WTC11 (cell line): ENCODE data around the gene SDC1. TPM values are rescaled to one million over a fixed set of nuclear protein-coding genes. Genes with fewer than 3 reads are reported as not detected.

Source experiments
- ATAC-seq: fragments of 200-7000 bp; cut with Tn5 transposase; 2 replicates; pipeline ENCODE4 v1.10.0; 2021; ENCODE audit warnings: mild to moderate bottlenecking, moderate library complexity
- CTCF ChIA-PET: fragments of 300-600 bp; sonication (Branson Sonifier 250); formaldehyde crosslinking; loops from one replicate; lab custom pipeline; 2021; ENCODE audit warnings: antibody characterized with exemption; lab: Charles Lee
- POLR2A ChIA-PET: fragments of 350-600 bp; sonication (Branson Sonifier 250); formaldehyde crosslinking; loops from one replicate; lab custom pipeline; 2021; ENCODE audit warnings: antibody characterized with exemption; lab: Charles Lee
- DNase-seq: peaks from one replicate; pipeline ENCODE4 v3.0.0; 2021; ENCODE audit warnings: low spot score
- H3K27ac Mint-ChIP-seq: 2 replicates; pipeline ENCODE4 v1.8.0; 2021; ENCODE audit warnings: mixed read lengths
- H3K27me3 Mint-ChIP-seq: 2 replicates; pipeline ENCODE4 v1.8.0; 2021; ENCODE audit warnings: low read depth, mild to moderate bottlenecking, moderate library complexity, mixed read lengths
- H3K36me3 Mint-ChIP-seq: 2 replicates; pipeline ENCODE4 v1.8.0; 2021; ENCODE audit warnings: mixed read lengths
- H3K4me1 Mint-ChIP-seq: 2 replicates; pipeline ENCODE4 v1.8.0; 2022; ENCODE audit warnings: mixed read lengths
- H3K4me3 Mint-ChIP-seq: 2 replicates; pipeline ENCODE4 v1.8.0; 2021; ENCODE audit warnings: mild to moderate bottlenecking, moderate library complexity, mixed read lengths
- H3K9me3 Mint-ChIP-seq: 2 replicates; pipeline ENCODE4 v1.8.0; 2021; ENCODE audit warnings: mixed read lengths
- CREM ChIP-seq: sonication (generic); formaldehyde crosslinking; IDR thresholded peaks from 2 replicates; pipeline ENCODE4 v1.8.1; 2022; ENCODE audit warnings: mild to moderate bottlenecking, missing genetic modification reagents, moderate library complexity
- HMGA2 ChIP-seq: fragments of 250-450 bp; sonication (Bioruptor Pico); IDR thresholded peaks from 2 replicates; pipeline ENCODE4 v1.4.0; 2021; ENCODE audit warnings: mild to moderate bottlenecking, moderate library complexity
- JAZF1 ChIP-seq: fragments of 250-450 bp; sonication (Bioruptor Pico); IDR thresholded peaks from 2 replicates; pipeline ENCODE4 v1.9.0; 2021; ENCODE audit warnings: moderate library complexity, mild to moderate bottlenecking, inconsistent platforms
- JUN ChIP-seq: sonication (generic); formaldehyde crosslinking; IDR thresholded peaks from 2 replicates; pipeline ENCODE4 v1.8.0; 2023; ENCODE audit warnings: mild to moderate bottlenecking, missing genetic modification reagents
- NR1H2 ChIP-seq: sonication (generic); formaldehyde crosslinking; IDR thresholded peaks from 2 replicates; pipeline ENCODE4 v1.9.0; 2021; ENCODE audit warnings: mild to moderate bottlenecking, moderate library complexity, missing genetic modification reagents
- NR2C2 ChIP-seq: sonication (generic); formaldehyde crosslinking; IDR thresholded peaks from 2 replicates; pipeline ENCODE4 v1.8.0; 2022; ENCODE audit warnings: mild to moderate bottlenecking, missing genetic modification reagents
- NR3C1 ChIP-seq: sonication (generic); formaldehyde crosslinking; conservative IDR thresholded peaks from 2 replicates; pipeline ENCODE4 v1.8.1; 2023; ENCODE audit warnings: low read depth, mild to moderate bottlenecking, missing genetic modification reagents
- OVOL2 ChIP-seq: fragments of 250-450 bp; sonication (Bioruptor Pico); IDR thresholded peaks from 2 replicates; pipeline ENCODE4 v1.9.0; 2021; ENCODE audit warnings: mild to moderate bottlenecking, borderline replicate concordance
- RORB ChIP-seq: fragments of 250-450 bp; sonication (Bioruptor Pico); IDR thresholded peaks from 2 replicates; pipeline ENCODE4 v1.9.0; 2021; ENCODE audit warnings: mild to moderate bottlenecking
- ZNF138 ChIP-seq: sonication (generic); formaldehyde crosslinking; conservative IDR thresholded peaks from 2 replicates; pipeline ENCODE4 v1.8.1; 2022; ENCODE audit warnings: mild to moderate bottlenecking, moderate library complexity, missing genetic modification reagents
- total RNA-seq: library from RNA; stranded (reverse); gene quantifications from 3 replicates; pipeline ENCODE4 v1.2.3, GENCODE V29; 2021
- TF ChIP-seq, protein P1 (sequence below): sonication (generic); formaldehyde crosslinking; IDR thresholded peaks from 2 replicates; pipeline ENCODE4 v1.8.1; 2023; ENCODE audit warnings: mild to moderate bottlenecking, missing genetic modification reagents, borderline replicate concordance
- TF ChIP-seq, protein P2 (sequence below): sonication (generic); formaldehyde crosslinking; IDR thresholded peaks from 2 replicates; pipeline ENCODE4 v1.8.0; 2023; ENCODE audit warnings: missing genetic modification reagents, mild to moderate bottlenecking, borderline replicate concordance
- TF ChIP-seq, protein P3 (sequence below): sonication (generic); formaldehyde crosslinking; IDR thresholded peaks from 2 replicates; pipeline ENCODE4 v1.8.0; 2022; ENCODE audit warnings: missing genetic modification reagents
- TF ChIP-seq, protein P4 (sequence below): fragments of 250-450 bp; sonication (Bioruptor Pico); IDR thresholded peaks from 2 replicates; pipeline ENCODE4 v2.1.2; 2022; ENCODE audit warnings: mild to moderate bottlenecking, moderate library complexity
- TF ChIP-seq, protein P5 (sequence below): fragments of 250-450 bp; sonication (Bioruptor Pico); IDR thresholded peaks from 2 replicates; pipeline ENCODE4 v1.9.0; 2021; ENCODE audit warnings: moderate library complexity, mild to moderate bottlenecking, inconsistent platforms, borderline replicate concordance

Gene SDC1
- total RNA-seq, 1 experiment from 2014 or later, result 52.6 TPM

DNA sequence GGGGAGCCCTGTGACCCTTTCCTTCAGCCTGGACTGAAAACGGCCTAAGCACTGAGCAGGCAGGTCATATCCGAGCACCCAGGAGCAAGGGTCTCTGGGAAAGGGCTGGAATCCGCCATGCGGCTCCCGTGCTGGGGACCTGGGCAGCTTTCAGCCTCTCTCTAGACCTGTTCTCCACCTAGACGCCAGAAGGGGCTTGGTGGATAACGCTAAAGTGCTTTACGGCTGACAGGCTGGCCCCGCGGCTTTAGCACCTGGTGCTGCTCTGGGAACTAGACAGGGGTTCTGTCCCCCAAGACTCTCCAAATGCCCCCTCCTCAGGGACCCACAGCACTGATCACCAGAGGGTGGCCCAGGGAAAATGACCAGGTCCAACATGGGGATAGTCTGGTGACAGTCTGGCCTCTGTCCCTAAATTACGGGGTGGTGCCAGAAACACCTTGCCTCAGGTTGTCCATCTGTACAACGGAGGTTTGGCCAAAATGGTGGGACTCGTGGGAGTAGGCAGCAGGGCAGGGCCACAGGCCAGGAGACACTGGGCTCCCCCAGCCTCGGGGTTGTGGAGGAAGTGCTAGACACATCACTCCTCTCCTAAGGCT is 13.0 kb downstream of the SDC1 start (continued):
- TF ChIP-seq, protein P1, sequence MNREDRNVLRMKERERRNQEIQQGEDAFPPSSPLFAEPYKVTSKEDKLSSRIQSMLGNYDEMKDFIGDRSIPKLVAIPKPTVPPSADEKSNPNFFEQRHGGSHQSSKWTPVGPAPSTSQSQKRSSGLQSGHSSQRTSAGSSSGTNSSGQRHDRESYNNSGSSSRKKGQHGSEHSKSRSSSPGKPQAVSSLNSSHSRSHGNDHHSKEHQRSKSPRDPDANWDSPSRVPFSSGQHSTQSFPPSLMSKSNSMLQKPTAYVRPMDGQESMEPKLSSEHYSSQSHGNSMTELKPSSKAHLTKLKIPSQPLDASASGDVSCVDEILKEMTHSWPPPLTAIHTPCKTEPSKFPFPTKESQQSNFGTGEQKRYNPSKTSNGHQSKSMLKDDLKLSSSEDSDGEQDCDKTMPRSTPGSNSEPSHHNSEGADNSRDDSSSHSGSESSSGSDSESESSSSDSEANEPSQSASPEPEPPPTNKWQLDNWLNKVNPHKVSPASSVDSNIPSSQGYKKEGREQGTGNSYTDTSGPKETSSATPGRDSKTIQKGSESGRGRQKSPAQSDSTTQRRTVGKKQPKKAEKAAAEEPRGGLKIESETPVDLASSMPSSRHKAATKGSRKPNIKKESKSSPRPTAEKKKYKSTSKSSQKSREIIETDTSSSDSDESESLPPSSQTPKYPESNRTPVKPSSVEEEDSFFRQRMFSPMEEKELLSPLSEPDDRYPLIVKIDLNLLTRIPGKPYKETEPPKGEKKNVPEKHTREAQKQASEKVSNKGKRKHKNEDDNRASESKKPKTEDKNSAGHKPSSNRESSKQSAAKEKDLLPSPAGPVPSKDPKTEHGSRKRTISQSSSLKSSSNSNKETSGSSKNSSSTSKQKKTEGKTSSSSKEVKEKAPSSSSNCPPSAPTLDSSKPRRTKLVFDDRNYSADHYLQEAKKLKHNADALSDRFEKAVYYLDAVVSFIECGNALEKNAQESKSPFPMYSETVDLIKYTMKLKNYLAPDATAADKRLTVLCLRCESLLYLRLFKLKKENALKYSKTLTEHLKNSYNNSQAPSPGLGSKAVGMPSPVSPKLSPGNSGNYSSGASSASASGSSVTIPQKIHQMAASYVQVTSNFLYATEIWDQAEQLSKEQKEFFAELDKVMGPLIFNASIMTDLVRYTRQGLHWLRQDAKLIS (CRISPR knock-in tag), result no peak
- TF ChIP-seq ZNF138 (CRISPR knock-in tag), result no peak
- TF ChIP-seq, protein P2, sequence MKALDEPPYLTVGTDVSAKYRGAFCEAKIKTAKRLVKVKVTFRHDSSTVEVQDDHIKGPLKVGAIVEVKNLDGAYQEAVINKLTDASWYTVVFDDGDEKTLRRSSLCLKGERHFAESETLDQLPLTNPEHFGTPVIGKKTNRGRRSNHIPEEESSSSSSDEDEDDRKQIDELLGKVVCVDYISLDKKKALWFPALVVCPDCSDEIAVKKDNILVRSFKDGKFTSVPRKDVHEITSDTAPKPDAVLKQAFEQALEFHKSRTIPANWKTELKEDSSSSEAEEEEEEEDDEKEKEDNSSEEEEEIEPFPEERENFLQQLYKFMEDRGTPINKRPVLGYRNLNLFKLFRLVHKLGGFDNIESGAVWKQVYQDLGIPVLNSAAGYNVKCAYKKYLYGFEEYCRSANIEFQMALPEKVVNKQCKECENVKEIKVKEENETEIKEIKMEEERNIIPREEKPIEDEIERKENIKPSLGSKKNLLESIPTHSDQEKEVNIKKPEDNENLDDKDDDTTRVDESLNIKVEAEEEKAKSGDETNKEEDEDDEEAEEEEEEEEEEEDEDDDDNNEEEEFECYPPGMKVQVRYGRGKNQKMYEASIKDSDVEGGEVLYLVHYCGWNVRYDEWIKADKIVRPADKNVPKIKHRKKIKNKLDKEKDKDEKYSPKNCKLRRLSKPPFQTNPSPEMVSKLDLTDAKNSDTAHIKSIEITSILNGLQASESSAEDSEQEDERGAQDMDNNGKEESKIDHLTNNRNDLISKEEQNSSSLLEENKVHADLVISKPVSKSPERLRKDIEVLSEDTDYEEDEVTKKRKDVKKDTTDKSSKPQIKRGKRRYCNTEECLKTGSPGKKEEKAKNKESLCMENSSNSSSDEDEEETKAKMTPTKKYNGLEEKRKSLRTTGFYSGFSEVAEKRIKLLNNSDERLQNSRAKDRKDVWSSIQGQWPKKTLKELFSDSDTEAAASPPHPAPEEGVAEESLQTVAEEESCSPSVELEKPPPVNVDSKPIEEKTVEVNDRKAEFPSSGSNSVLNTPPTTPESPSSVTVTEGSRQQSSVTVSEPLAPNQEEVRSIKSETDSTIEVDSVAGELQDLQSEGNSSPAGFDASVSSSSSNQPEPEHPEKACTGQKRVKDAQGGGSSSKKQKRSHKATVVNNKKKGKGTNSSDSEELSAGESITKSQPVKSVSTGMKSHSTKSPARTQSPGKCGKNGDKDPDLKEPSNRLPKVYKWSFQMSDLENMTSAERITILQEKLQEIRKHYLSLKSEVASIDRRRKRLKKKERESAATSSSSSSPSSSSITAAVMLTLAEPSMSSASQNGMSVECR (CRISPR knock-in tag), result no peak
- TF ChIP-seq, protein P3, sequence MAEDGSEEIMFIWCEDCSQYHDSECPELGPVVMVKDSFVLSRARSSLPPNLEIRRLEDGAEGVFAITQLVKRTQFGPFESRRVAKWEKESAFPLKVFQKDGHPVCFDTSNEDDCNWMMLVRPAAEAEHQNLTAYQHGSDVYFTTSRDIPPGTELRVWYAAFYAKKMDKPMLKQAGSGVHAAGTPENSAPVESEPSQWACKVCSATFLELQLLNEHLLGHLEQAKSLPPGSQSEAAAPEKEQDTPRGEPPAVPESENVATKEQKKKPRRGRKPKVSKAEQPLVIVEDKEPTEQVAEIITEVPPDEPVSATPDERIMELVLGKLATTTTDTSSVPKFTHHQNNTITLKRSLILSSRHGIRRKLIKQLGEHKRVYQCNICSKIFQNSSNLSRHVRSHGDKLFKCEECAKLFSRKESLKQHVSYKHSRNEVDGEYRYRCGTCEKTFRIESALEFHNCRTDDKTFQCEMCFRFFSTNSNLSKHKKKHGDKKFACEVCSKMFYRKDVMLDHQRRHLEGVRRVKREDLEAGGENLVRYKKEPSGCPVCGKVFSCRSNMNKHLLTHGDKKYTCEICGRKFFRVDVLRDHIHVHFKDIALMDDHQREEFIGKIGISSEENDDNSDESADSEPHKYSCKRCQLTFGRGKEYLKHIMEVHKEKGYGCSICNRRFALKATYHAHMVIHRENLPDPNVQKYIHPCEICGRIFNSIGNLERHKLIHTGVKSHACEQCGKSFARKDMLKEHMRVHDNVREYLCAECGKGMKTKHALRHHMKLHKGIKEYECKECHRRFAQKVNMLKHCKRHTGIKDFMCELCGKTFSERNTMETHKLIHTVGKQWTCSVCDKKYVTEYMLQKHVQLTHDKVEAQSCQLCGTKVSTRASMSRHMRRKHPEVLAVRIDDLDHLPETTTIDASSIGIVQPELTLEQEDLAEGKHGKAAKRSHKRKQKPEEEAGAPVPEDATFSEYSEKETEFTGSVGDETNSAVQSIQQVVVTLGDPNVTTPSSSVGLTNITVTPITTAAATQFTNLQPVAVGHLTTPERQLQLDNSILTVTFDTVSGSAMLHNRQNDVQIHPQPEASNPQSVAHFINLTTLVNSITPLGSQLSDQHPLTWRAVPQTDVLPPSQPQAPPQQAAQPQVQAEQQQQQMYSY (CRISPR knock-in tag), result no peak

DNA sequence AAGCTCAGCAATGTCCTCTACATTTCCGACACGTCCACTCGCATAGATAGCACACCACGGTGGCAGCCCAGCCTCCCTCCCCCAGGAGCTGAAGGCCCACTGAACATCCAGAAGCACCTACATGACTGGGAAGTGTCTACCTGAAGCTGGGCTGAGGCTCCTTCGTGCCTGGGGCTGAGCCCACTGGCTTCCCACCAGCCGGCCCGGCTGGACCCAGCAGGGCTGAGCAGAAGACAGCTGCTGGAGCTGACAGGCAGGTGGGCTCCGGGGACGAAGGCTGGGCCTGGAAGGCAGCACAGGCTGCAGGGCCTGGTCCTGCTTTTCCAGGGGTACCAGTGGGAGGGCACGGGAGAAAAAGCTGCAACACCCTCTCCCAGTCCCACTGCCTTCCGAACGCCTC is 13.5 kb downstream of the SDC1 start:
- Mint-ChIP-seq H3K36me3 (no peaks in the 10 kb centered on the region), H3K9me3 (no peaks in the 10 kb centered on the region), H3K4me1 (peaks cover 32% of the 10 kb centered on the region), H3K4me3 (no peak overlapping the region), H3K27me3 (no peaks in the 10 kb centered on the region), H3K27ac (0 out of 2 replicates have a peak overlapping the region, but pooled peaks have one; percentile 19)
- ATAC-seq, result no peak
- no peak for TF ChIP-seq NR3C1
- no peak for TF ChIP-seq JAZF1 (CRISPR knock-in tag)
- no peak for TF ChIP-seq CREM (CRISPR knock-in tag)
- TF ChIP-seq OVOL2, result no peak
- no peak for TF ChIP-seq RORB (CRISPR knock-in tag)
- no peak for TF ChIP-seq NR2C2
- ChIA-PET POLR2A (interaction anchor here (1.3 to 1.7 kb wide), 2 partner anchors 11 to 14 kb away, joined by 3 read pairs; partner anchors contain the start of gene SDC1), CTCF (interaction anchor here (1.3 to 1.7 kb wide), 2 partner anchors 31 to 76 kb away, joined by 4 to 5 read pairs; no protein-coding TSS in a partner anchor)
- DNase-seq, result no peak

DNA sequence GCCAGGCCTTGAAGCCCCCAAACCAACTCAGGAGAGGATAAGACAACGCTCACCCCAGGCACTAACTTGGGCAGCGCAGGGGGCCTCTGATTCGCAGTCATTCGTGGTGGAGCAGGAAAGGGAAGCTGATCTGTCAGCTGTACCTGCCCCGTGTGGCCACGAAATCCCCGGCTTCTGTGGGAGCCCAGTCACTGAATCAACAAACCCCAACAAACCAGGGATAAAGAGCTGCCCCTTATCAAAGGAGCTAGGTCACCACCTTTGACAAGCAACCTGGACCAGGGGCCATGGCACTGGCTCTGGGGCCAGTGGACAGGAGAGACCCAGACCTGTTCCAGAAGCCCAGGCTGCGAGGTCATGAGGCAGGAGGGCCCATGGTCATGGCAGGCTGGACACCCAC is 14.5 kb downstream of the SDC1 start:
- DNase-seq, result no peak
- POLR2A ChIA-PET, result interaction anchor here (1.3 kb wide), 1 partner anchor 15 kb away, joined by 3 read pairs; the partner anchor contains the start of gene SDC1
- ATAC-seq, result no peak
- peaks cover 32% of the 10 kb centered on the region for H3K4me1 Mint-ChIP-seq
- CTCF ChIA-PET, result interaction anchor here (1.2 to 1.7 kb wide), 4 partner anchors 15 to 75 kb away, joined by 3 to 5 read pairs (median 4); partner anchors contain the start of gene SDC1
- H3K36me3 Mint-ChIP-seq, result no peaks in the 10 kb centered on the region
- no peak overlapping the region for H3K27ac Mint-ChIP-seq
- no peaks in the 10 kb centered on the region for H3K27me3 Mint-ChIP-seq
- H3K9me3 Mint-ChIP-seq, result no peaks in the 10 kb centered on the region
- H3K4me3 Mint-ChIP-seq, result no peak overlapping the region
- TF ChIP-seq, protein P4, sequence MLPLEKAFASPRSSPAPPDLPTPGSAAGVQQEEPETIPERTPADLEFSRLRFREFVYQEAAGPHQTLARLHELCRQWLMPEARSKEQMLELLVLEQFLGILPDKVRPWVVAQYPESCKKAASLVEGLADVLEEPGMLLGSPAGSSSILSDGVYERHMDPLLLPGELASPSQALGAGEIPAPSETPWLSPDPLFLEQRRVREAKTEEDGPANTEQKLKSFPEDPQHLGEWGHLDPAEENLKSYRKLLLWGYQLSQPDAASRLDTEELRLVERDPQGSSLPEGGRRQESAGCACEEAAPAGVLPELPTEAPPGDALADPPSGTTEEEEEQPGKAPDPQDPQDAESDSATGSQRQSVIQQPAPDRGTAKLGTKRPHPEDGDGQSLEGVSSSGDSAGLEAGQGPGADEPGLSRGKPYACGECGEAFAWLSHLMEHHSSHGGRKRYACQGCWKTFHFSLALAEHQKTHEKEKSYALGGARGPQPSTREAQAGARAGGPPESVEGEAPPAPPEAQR (CRISPR knock-in tag), result no peak
- TF ChIP-seq HMGA2 (CRISPR knock-in tag) (no peak), NR1H2 (CRISPR knock-in tag) (no peak), JUN (CRISPR knock-in tag) (no peak)
- TF ChIP-seq, protein P5, sequence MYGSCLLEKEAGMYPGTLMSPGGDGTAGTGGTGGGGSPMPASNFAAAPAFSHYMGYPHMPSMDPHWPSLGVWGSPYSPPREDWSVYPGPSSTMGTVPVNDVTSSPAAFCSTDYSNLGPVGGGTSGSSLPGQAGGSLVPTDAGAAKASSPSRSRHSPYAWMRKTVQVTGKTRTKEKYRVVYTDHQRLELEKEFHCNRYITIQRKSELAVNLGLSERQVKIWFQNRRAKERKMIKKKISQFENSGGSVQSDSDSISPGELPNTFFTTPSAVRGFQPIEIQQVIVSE (CRISPR knock-in tag), result no peak
